ENCODE results near the gene E4F1.

E4F1 gene, protein sequence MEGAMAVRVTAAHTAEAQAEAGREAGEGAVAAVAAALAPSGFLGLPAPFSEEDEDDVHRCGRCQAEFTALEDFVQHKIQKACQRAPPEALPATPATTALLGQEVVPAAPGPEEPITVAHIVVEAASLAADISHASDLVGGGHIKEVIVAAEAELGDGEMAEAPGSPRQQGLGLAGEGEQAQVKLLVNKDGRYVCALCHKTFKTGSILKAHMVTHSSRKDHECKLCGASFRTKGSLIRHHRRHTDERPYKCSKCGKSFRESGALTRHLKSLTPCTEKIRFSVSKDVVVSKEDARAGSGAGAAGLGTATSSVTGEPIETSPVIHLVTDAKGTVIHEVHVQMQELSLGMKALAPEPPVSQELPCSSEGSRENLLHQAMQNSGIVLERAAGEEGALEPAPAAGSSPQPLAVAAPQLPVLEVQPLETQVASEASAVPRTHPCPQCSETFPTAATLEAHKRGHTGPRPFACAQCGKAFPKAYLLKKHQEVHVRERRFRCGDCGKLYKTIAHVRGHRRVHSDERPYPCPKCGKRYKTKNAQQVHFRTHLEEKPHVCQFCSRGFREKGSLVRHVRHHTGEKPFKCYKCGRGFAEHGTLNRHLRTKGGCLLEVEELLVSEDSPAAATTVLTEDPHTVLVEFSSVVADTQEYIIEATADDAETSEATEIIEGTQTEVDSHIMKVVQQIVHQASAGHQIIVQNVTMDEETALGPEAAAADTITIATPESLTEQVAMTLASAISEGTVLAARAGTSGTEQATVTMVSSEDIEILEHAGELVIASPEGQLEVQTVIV

DNA sequence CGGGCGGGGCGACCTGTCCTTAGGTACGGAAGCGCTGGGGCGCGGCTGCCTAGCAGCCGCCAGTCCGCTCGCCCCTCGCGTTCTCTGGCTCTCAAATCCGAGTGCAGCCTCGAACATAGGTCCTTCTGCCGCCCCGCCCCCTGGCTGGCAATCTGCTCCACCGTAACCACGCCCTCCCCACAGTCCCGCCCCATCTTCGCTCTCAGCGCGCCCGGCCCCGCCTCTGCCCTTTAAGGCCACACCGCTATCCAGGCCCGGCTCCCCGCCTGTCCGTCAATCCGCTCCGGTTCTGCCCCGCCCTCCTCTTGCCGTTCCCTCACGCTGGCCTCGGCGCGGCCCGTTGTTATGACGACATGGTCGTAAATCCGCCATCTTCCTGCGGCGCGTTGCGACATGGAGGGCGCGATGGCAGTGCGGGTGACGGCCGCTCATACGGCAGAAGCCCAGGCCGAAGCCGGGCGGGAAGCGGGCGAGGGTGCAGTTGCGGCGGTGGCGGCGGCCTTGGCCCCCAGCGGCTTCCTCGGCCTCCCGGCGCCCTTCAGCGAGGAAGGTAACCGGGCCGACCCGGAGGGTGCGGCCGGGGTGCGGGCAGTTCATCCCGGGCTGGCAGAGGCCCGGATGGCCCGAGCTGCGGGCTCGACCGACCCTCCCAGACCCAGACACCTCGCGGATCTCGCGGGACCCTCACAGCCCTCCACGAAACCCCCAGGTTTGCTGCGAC lies at the start of gene E4F1:
Gene E4F1, plus strand, starts transcription at position 371 of the 721 bp plus-strand sequence. Its CDS starts 23 bp downstream, at position 394.
- peak; percentile 95 to 96 for DNase-seq (ENCODE audit: low read depth in 2 of 2)

- DNase-seq (ENCODE audit: low read depth in 2 of 2), result no peak
These were observed 49.5 kb upstream of the E4F1 start for GRCh38 chr16:2173916-2174315.

DNA sequence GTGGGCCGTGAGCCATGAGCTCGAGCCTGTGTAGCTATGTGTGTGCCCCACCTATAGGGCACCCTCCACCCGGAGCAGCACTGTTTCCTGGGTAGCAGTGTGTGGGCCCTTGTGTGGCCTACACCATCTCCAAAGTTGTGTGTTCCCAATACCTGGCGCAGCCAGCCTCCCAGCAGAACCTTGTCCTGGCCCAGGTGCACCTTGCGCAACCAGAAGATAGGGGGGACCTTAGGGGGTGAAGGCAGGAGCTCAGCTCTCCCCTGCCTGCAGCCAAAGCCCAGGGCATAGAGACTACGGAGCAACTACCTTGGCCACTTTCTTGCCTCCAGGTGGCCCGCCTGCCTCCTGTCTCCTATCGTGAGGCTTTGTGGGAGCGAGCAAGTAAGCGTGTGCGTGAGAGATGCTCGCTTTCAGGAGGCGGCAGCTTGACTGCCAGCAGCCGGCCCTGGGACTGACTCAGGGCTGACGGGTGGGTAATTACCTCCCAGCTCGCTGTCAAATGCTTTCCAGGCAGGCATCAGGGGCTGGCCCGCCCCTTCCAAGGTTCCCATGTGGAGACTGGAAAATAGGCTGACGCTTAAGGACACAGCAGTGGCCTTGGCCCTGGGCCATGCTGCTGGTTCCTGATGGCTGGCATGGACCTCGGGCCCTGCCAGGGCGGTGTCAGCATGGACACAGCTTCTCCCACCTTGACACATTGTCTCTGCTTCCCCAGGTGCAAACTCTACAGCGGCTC lies 48.8 kb upstream of the E4F1 start:
- DNase-seq (ENCODE audit: low read depth in 2 of 2), result no peak

DNA sequence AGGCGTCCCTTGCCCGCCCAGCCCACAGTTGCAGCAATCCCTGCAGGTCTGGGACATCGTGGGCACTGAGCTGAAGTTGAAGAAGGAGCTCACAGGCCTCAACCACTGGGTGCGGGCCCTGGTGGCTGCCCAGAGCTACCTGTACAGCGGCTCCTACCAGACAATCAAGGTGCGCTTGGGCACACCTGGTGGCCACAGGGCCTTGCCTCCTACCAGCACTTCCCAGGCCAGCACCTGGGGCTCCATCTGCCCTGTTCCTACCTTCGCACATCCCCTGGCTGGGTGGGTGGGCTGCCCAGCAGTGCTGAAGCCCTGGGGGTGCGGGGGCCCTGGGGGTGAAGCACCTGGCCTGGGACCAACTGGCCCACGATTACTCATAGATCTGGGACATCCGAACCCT lies 47.9 kb upstream of the E4F1 start:
- no peak for DNase-seq (ENCODE audit: low read depth in 2 of 2)

- no peak for DNase-seq (ENCODE audit: low read depth in 2 of 2)
These were observed 47.3 kb upstream of the E4F1 start for GRCh38 chr16:2176047-2176446.

- no peak for DNase-seq (ENCODE audit: low read depth in 2 of 2)
These were observed 46.3 kb upstream of the E4F1 start for GRCh38 chr16:2177101-2177500.

- DNase-seq (ENCODE audit: low read depth in 2 of 2), result no peak
These were observed 45.8 kb upstream of the E4F1 start for GRCh38 chr16:2177561-2177960.

DNA sequence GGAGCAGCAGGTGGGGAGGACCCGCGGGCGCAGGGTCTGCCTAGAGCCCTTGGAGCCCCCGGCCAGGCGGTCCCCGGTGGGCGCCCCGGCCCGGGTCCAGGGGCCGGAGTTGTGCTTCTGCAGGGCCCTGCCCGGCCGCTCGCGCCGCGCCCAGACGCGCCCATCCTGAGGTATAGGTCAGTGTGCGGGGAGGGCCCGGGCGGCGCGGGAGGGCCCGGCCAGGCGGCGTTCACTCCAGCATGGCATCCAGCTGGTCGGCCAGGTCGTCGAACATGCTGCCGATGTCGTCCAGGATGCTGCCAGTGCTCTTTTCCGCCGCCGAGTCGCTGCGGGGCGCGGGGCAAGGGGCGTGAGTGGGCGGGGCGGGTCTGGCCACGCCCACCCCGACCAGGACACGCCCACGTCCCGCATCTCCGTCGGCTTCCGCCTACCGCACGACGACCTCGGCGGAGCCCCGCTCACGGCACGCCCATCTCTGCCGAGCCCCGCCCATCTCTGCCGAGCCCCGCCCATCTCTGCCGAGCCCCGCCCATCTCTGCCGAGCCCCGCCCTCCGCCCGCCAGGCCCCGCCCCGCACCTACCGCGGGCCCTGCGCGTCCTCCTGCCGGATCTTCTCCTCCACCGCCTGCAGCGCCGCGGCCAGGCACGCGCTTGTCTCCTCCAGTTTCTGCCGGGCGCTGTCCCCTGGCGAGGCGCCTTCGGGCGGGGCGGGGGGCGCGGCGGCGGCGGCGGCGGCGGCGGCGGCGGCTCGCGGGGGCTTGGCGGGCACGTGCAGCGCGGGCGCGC lies 44.9 kb upstream of the E4F1 start:
- DNase-seq (ENCODE audit: low read depth in 2 of 2), result no peak

DNA sequence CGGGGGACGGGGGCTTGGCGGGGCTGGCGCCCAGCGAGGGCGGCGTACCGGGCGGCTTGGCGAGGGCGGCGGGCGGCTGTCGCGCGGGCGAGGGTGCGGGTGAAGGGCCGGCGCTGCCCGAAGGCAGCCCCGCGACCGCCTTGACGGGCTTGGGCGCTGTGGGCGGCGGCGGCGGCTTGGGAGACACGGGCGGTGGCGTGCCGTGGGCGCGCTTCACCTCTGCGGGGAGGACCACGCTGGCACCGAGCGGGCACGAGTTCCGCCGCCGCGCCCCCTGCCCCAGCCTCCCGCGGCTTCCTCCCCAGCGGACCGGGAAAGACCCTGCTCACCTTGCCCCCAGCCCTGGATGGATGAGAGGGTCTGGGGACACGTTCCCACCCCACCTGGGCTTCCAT lies 44.3 kb upstream of the E4F1 start:
- DNase-seq (ENCODE audit: low read depth in 2 of 2), result no peak

DNA sequence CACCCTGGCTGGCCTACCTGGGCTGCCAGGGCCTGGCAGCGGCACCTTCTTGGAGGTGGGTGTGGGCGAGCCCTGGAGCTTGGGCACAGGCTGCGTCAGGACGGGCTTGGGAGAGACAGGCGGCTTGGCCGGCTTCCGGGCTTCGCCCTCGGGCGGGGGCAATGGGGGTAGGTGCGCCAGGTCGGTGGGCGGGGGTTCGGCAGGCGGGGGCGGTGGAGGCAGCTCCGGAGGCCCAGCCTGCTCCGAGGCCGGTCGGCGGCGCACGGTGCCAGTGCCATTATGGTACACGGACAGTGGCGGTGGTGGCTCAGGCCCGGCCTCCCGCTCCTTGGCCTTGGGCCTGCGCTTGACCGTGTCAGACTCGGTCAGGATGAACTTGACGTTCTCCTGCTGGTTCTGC lies 43.8 kb upstream of the E4F1 start:
- DNase-seq (ENCODE audit: low read depth in 2 of 2), result no peak

- no peak for DNase-seq (ENCODE audit: low read depth in 2 of 2)
These were observed 42.9 kb upstream of the E4F1 start for GRCh38 chr16:2180461-2180860.

DNA sequence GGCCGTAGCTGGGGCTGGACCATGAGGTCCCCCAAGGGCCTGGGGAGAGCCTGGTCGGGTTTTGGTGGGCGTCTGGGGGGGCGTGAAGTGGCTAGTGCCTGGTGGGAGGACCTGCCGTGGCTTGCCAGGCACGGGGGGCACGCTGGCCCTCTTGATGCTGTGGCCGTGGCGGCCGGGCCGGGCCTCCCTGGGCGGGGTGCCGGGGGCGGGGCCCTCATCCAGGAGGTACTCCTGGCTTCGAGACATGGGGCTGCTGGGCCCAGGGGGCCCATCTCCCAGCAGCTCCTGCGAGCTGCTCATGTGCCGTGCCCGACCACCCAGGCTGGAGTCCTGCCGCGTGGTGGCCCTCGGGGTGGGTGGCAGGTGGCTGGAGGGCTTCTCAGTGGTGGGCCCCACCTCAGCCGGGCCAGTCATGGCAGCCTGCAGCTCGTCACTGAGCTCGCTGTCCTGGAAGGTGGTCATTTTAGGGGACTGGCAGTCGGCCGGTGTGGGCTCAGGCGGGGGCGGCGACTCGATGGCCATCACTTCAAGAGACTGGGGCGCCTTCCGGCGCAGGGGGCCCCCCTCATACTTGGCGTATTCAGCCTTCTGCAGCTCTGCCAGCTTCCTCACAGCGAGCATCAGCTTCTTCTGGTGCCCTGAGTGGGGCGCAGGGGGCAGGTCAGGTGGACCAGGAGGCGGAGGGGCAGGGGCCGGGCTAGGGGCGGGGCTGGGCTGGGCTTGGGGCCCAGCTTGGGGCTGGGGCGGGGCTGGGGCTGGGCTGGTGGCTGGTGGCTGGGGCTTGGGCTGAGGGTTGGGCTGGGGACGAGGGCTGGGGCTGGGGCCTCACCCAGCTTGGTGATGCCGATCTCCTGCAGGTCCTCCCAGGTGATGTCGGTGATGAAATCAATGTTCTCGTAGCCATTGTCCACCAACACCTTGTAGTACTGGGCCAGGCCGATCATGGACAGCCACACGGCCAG lies 42.1 kb upstream of the E4F1 start:
- no peak for DNase-seq (ENCODE audit: low read depth in 2 of 2)

DNA sequence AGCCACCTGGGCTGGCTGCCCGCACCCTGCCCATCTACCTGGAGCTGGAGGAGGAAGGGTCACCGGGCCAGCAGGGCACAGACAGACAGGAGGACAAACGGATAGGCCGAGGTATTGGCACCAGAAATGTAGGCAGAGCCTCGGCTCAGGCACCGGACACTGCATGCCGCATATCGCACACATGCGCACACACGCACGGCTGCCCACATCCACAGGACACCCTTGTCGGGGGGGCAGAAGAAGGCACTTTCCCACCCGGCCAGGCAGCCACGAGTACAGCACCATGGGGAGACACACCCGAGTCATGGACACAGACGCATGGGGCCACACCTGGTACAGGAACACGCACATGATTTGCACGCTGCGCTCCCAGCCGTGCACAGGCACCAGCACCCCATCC lies 41.4 kb upstream of the E4F1 start:
- DNase-seq (ENCODE audit: low read depth in 2 of 2), result no peak

GRCh38 chr16:2183671-2184070 lies 39.7 kb upstream of the E4F1 start:
- no peak for DNase-seq (ENCODE audit: low read depth in 2 of 2)

GRCh38 chr16:2184346-2184745 lies 39.0 kb upstream of the E4F1 start:
- no peak for DNase-seq (ENCODE audit: low read depth in 2 of 2)

GRCh38 chr16:2184962-2185361 lies 38.4 kb upstream of the E4F1 start:
- no peak for DNase-seq (ENCODE audit: low read depth in 2 of 2)

DNA sequence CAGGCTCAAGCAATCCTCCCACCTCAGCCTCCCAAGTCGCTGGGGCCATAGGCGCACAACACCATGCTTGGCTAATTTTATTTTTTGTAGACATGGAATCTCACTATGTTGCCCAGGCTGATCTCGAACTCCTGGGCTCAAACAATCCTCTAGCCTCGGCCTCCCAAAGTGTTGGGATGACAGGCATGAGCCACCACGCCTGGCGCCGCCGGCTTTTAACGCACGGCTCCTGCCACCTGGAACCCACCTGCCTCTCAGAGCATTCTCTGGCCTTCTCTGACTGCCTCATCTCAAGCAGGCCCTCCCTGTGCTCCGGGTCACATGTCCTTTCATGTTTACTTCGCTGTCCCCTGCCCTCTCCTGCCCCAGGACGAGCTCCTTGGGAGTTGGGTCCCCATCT lies 37.3 kb upstream of the E4F1 start:
- no peak for DNase-seq (ENCODE audit: low read depth in 2 of 2)

DNA sequence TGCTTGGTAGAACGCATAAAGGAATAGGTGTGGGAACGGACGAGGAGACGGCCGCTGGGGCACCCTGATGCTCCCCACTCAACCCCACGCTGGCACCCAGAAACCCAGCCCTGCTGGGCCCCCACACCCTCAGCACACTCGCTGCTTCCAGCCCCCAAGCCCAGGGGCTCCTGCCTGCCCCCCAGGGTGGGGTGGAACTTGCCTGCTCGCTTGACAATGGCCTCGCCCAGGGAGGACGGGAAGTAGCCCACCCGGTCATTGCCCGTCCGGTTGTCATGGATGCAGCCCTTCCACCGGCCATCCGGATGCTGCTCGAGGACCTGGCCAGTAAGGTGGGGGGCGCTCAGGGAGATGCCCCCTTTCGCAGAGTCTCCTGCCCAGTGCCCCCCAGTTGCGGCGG lies 36.9 kb upstream of the E4F1 start:
- no peak for DNase-seq (ENCODE audit: low read depth in 2 of 2)

- no peak for DNase-seq (ENCODE audit: low read depth in 2 of 2)
These were observed 36.2 kb upstream of the E4F1 start for GRCh38 chr16:2187212-2187611.

DNA sequence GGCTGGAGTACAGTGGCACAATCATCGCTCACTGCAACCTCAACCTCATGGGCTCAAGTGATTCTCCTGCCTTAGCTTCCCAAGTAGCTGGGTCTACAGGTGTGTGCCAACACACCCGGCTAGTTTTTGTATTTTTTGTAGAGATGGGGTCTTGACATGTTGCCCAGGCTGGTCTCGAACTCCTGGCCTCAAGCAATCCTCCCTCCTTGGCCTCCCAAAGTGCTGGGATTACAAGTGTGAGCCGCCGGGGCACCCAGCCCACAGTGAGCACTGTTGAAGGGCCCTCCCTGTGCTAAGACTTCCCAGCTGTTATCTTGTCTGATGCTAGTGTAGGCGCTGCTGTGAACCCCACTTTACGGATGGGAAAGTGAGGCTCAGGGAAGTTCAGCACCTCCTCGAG lies 35.0 kb upstream of the E4F1 start:
- no peak for DNase-seq (ENCODE audit: low read depth in 2 of 2)
